Temporal lobe (tissue), 2 donors: ENCODE results near the gene NIBAN1. TPM values are rescaled to one million over a fixed set of nuclear protein-coding genes. Genes with fewer than 3 reads are reported as not detected.

Experiments used
- small RNA-seq: library from RNA; depleted of rRNA; stranded (forward); fragments of <200 nt; gene quantifications from one replicate; pipeline ENCODE3, GENCODE V24; 2014; ENCODE audit warnings: low replicate concordance
- total RNA-seq: library from RNA; depleted of rRNA; stranded (reverse); fragments of >200 nt; gene quantifications from one replicate; pipeline ENCODE4 v1.2.3, GENCODE V29; 2014

The NIBAN1 gene
- total RNA-seq, 1 donor from 2014 or later = 2.5 TPM

Small RNAs within 50 kb of the gene (small RNA-seq; reads per million reads assigned to genes)
- gene RNA5SP72 = not detected

Other genes with a start within 250 kb of the NIBAN1 start
- 60.2 TPM for gene EDEM3, start 219.7 kb downstream of the NIBAN1 start, total RNA-seq
- 87.3 TPM for gene RNF2, start 71.0 kb upstream of the NIBAN1 start, total RNA-seq
- gene TRMT1L, start 182.4 kb upstream of the NIBAN1 start, total RNA-seq = 14.5 TPM
- 35.9 TPM for gene SWT1, start 182.7 kb upstream of the NIBAN1 start, total RNA-seq